SIG-M5 treated with dmso at 0.1 percent for 504 hours (cell line): Measurements from ENCODE around the gene SREBF2.

Experiments
- DNase-seq: peaks from one replicate; lab custom pipeline; 2025; ENCODE audit not compliant: unreplicated experiment; lab: John Stamatoyannopoulos, UW

The SREBF2 gene

DNA sequence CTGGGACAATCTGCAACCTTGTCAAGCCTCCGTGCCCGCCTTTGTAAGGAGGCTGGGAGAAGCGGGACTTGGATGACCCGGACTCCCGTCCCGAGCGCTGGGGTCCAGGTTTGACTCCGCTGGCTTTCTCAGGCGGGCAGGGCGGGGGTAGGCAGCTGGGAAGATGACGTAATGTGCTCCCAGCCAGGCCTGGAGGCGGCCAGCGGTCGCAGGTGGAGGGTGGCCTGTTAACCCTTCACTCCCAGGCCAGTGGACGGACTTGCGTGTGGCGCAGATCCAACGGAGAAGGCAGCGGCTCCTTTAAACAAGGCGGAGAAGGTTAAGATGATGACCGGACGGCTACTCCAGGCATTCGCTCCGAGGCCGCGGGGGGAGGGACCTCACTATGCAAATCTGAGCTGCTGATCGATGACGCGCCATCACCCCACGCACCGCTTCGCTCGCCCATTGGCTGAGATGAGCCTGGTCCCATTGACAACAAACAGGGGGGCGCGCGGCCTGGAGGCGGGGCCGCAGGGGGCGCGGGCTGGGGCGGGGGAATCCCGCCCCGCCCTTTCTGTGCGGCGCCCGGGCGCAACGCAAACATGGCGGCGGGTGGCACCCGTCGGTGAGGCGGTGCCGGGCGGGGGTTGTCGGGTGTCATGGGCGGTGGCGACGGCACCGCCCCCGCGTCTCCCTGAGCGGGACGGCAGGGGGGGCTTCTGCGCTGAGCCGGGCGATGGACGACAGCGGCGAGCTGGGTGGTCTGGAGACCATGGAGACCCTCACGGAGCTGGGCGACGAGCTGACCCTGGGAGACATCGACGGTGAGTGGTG is at the start of gene SREBF2:
Gene SREBF2, plus strand, starts transcription at position 553 of the 816 bp plus-strand sequence. Its CDS starts 166 bp downstream, at position 719.
- DNase-seq: peak; percentile 98

- DNase-seq: no peak
Measured at GRCh38 chr22:41787331-41787730, 45.6 kb upstream of the SREBF2 start.

GRCh38 chr22:41793871-41794270 is 39.0 kb upstream of the SREBF2 start:
- DNase-seq: no peak

DNA sequence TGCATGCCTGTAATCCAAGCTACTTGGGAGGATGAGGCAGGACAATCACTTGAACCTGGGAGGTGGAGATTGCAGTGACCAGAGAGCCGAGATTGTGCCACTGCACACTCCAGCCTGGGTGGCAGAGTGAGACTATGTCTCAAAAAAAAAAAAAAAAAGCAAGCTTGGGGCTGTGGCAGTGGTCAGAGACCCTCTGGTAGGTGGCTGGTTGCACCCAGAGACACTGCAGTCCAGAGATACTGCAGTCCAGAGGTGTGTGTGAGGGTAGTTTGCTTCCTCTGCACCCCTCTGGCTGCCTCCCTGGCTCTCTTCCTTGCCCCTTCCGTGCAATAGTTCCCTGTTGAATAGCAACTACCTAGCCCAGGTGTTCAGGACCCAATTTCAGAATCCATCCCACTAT is 34.2 kb upstream of the SREBF2 start:
- DNase-seq: no peak

- DNase-seq: no peak
Measured at GRCh38 chr22:41799486-41800347, 33.2 kb upstream of the SREBF2 start.

DNA sequence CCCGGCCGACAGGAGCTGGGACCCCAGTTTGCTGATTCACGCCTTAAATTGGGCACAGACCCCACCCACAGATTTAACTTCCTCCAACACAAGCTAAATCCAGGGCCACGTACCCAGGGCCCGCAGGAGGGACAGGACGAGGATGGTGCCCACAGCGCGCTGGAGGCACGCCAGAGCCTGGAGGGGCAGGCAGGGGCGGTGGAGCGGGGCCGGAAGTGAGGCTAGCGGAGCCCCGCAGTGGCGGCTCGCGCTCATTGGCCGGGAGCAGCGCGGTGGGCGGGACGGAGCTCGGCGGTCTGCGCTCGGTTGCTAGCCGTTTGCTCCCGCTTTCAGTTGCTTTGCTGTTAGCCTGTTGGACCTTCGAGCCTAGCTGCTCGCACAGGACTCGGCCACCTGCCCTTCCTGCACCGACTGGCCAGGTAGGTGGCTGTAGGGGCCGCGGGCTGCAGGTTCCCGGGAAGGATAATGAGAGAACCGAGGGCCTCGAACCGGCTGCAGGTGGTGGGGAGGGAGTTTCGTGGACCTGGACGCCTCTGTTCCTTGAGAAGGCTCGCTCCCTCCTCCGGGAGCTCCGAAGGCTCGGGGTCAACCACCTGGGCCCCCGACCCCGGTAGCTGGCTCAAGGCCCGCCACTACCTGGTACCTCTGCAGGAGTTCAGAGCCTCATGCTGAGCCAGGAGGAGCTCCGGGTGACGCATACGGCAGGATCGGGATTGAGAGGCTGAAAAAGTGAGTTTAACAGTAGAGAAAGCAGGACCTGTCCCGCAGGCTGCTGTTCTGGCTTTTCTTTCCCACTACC is 32.4 kb upstream of the SREBF2 start, which contains the start of gene CCDC134:
Gene CCDC134, plus strand, starts transcription at position 332 of the 799 bp plus-strand sequence. CDS start 8,212 bp downstream, outside the sequence.
- DNase-seq: peak; percentile 82

DNA sequence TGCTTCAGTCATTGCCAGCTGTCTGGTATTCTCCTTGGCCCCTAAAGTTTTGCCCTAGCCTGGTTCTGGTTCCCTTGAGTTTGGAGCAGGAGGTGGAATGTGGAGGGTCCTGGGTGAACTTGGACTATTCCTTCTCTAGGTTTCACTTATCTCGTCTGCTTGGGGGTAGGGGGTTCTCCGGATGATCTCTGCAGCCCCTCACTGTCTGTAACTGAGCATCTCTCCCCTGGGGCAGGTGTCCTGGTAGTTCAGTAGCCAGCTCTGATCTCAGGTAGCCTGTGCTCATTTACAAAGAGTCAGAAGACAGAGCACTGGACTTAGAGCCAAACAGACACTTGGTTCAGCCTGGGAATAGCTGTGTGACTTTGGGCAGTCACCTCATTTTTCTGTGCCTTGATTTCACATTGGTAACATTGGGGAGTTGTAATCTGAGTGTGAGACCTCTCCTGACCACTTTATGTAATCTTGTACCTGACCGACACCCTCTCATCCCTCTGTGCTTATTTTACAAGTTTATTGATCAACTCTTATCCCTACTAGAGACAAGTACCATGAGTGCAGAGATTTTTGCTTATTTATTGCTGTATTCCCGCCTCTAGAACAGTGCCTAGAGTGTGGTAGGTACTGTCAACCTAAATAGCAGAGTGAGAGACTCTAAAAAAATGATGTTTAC is 31.6 kb upstream of the SREBF2 start:
- DNase-seq: no peak

DNA sequence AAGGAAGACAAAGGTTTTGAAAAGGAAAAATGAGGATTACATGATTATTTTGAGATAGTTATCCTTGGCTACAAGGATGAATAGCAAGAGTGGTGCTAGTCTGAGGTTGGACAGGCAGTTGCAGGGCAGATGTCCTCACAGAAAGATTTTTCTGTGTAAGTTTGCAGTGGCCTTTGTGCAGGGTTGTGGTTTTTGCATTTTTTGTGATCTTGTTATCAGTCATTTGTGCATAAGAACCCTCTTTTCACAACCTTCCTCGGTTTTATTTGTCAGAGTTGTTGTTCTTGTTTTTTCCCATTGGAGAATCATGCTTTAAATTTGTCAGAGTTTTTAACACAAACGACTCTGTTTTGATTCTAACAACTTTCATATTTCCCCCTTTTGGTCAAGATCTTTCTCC is 31.0 kb upstream of the SREBF2 start:
- DNase-seq: no peak

- DNase-seq: no peak
Measured at GRCh38 chr22:41805639-41806038, 27.3 kb upstream of the SREBF2 start.

GRCh38 chr22:41808400-41808799 is 24.5 kb upstream of the SREBF2 start:
- DNase-seq: no peak

GRCh38 chr22:41810022-41810421 is 22.9 kb upstream of the SREBF2 start:
- DNase-seq: no peak

DNA sequence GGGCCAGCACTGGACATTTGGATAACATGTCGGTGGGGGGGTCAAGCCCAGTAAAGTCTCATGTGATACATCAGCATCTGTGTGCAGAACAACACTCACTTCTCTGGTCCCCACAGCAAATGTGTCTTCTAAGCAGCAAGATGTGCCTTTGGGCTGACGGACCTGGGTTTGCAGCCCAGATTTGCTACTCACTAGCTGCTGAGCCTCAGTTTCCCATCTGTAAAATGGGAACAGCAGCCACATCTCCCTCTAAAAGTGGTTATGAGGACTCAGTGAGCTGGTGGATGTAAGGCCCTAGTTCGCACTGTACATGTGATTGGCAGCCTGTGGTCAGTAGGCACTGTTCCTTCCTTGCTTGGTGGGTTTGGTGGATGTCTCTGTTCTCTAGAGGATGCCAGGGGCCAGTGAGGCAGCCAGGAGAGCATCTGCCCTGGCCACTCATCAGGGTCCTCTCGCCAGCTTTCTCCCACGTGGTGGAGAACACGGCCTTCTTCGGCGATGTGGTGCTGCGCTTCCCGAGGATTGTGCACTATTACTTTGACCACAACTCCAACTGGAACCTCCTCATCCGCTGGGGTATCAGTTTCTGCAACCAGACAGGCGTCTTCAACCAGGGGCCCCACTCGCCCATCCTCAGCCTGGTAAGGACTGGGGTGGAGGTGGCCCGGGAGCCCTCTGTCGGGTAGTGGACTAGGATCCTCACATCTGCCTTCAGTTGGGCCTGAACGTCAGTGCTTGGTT is 19.9 kb upstream of the SREBF2 start:
- no peak for DNase-seq

- DNase-seq: no peak
Measured at GRCh38 chr22:41813726-41814410, 19.0 kb upstream of the SREBF2 start.

DNA sequence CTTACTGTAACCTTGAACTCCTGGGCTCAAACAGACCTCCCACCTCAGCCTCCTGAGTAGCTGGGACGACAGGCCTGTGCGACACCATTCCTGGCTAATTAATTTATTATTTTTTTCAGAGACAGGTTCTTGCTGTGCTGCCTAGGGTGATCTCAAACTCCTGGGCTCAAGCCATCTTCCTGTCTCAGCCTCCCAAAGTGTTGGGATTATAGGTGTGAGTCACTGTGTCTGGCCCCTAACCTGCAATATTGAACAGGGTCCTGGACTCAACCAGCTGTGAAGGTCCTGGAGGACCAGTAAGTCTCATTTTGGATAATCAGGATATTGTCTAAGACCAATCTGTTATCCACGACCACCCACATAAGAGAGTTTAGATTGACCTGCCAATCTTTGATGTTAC is 17.2 kb upstream of the SREBF2 start:
- no peak for DNase-seq

DNA sequence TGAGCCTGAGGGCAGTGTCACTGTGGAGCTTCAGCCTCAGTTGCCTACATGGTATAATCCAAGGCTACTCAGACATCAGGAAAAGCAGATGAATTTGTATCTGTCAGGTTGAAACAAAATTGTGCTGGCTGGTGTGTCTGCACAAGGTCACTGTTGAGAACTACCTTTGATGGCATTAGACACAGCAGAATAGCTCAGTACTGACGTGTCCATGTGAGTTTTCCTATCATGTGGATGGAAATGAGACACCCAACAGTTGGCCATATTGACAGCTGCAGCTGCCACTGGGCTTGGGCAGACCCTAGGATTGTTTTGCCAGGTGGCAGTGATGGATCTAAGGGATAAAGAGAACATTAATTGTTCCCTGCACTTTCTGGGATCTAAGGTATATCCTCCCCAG is 16.7 kb upstream of the SREBF2 start:
- DNase-seq: no peak

- no peak for DNase-seq
Measured at GRCh38 chr22:41816871-41817270, 16.0 kb upstream of the SREBF2 start.

GRCh38 chr22:41818011-41818410 is 14.9 kb upstream of the SREBF2 start:
- no peak for DNase-seq

GRCh38 chr22:41818596-41818995 is 14.3 kb upstream of the SREBF2 start:
- no peak for DNase-seq

DNA sequence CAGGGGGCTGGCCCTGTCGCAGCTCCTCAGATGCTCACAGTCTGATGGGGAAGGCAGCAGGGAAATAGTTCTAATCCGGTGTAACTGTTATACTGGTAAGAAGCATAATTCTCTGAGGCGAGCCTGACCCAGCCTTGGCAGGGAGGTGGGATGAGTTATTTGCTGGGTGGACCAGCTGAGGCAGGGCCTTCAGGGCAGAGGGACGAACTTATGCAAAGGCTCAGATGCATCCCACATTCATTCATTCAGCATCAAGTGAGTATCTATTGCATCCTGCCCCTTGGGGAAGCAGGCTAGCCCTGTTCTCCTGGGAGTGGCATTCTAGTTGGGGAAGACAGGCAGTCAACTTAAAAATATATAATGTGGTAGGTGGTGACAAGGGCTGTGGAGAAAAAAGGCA is 13.6 kb upstream of the SREBF2 start:
- DNase-seq: no peak
